GM12875 (cell line): ENCODE data around the gene FLNC.

Experiments
- H3K4me3 ChIP-seq: one replicate; pipeline ENCODE4 v1.5.1; 2011; ENCODE audit warnings: low read depth, low read length, control low read depth
- TF ChIP-seq, protein P1 (sequence below): IDR thresholded peaks from 2 replicates; pipeline ENCODE4 v1.5.1; 2011; ENCODE audit warnings: low read depth, mild to moderate bottlenecking, control low read depth, inconsistent platforms, low read length, moderate library complexity, borderline replicate concordance; ENCODE audit not compliant: insufficient read depth

Gene FLNC

DNA sequence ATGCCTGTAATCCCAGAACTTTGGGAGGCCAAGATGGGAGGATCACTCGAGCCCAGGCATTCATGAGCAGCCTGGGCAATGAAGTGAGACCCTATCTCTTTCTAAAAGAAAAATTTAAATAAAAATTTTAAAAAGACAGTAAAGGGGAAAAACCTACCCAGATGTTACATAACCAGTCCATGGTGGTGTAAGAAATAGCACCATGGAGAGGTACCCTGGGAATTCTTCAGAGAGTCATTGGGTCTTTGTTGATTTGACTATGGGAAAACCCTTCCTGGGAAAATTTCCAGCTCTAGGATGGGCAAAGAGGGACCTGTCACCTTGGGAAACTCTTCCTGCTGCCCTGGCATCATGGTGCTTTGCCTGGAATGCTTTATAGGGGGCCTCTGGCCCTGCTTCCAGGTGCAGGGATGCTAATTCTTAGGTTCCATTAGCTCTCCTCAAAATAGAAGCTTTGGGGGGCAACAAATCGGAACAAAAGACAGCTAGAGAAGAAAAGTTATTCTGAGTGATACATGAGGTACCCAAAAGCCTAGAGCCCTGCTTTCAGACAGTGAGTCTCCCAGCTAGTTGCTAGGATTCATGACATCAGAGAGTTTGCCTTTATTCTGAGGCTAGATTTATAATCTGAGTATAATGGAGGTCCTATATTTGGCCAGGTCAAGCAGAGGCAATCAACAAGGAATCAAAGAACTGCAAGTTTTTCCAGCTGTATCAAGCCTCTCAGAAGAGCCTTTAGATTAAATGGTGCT, 28.4 kb upstream of the FLNC start:
- TF ChIP-seq, protein P1, sequence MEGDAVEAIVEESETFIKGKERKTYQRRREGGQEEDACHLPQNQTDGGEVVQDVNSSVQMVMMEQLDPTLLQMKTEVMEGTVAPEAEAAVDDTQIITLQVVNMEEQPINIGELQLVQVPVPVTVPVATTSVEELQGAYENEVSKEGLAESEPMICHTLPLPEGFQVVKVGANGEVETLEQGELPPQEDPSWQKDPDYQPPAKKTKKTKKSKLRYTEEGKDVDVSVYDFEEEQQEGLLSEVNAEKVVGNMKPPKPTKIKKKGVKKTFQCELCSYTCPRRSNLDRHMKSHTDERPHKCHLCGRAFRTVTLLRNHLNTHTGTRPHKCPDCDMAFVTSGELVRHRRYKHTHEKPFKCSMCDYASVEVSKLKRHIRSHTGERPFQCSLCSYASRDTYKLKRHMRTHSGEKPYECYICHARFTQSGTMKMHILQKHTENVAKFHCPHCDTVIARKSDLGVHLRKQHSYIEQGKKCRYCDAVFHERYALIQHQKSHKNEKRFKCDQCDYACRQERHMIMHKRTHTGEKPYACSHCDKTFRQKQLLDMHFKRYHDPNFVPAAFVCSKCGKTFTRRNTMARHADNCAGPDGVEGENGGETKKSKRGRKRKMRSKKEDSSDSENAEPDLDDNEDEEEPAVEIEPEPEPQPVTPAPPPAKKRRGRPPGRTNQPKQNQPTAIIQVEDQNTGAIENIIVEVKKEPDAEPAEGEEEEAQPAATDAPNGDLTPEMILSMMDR, result no peak
- no peak overlapping the region for H3K4me3 ChIP-seq

DNA sequence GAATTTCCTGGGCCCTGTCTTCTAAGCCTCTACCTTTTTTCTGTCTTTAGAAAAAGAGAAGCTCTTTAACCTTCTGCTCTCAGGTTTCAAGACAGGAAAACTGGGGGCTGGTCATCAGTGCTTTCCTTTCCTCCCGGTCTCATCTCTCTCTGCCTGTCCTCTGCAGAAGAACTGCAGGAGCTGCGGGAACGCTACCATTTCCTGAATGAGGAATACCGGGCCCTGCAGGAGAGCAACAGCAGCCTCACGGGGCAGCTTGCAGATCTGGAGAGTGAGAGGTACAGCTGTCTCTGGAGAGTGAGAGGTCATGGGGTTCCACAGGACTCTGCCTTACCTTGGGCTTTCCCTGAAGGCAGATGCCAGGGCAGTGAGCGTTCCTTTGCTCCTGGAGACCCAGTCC, 25.7 kb upstream of the FLNC start:
- H3K4me3 ChIP-seq, result no peak overlapping the region
- TF ChIP-seq, protein P1, result no peak

DNA sequence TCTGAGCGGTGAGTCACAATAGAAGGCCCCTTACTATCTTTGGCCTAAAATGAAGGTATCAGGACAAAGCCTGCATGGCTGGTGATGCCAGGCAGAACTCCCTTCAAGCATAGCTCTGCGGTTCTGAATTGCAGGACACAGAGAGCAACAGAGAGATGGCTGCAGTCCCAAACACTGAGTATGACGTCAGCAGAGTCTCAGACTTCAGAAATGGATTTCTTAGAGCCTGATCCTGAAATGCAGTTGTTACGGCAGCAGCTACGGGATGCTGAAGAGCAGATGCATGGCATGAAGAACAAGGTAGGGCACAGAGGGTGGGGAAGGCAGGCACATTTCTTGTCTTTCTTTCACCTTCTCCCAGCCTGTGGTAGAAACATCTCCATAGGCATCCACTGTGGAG, 25.0 kb upstream of the FLNC start:
- no peak overlapping the region for H3K4me3 ChIP-seq
- TF ChIP-seq, protein P1, result no peak

DNA sequence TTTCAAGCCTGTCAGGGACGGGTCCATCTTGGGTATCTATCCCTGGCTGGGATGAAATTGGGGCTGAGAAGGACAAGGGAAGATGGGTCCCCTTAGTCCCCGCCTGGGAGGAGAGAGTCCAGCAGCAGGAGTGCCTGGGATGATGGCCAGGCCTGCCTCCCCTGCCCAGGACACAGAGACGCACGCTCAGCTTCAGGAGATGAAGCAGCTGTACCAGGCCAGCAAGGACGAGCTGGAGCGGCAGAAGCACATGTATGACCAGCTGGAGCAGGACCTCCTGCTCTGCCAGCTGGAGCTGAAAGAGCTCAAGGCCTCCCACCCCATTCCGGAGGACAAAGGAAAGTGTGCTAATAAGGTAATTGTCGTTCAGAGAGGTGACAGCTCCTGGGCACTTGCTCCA, 23.0 kb upstream of the FLNC start:
- H3K4me3 ChIP-seq, result no peak overlapping the region
- TF ChIP-seq, protein P1, result no peak

DNA sequence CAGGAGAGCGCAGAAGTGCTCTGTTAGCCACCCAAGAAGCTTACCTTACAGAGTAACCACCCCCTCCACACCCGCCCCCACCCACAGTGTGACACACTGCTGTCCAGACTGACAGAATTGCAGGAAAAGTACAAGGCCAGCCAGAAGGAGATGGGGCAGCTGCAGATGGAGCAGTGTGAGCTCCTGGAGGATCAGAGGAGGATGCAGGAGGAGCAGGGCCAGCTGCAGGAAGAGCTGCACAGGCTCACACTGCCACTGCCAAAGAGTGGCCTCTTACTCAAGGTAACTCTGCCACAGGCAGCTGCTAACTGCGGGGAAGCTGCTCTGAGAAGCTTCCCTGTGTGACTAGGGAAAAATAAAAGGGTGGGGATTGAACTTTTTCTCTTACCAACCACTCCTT, 20.8 kb upstream of the FLNC start:
- TF ChIP-seq, protein P1, result no peak
- H3K4me3 ChIP-seq, result no peak overlapping the region

DNA sequence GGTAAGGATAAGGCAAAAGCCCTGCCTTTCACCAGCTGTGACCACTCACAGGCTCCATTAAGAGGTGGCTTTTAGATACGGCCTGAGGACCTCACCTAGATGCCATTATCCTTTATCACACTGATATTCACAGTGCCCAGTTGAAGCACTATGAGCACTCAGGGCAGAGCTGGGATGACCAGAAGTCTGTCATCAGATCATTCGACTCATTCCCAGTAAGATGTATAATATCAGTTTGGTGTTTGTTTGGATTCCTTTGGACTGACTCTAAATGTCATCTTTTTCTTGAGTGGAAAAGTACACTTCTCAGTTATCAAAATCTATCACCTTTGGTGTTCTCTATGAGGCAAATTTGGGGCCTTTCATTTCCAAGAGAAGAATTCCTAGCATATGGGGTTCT, 19.7 kb upstream of the FLNC start:
- no peak overlapping the region for H3K4me3 ChIP-seq
- TF ChIP-seq, protein P1, result no peak

DNA sequence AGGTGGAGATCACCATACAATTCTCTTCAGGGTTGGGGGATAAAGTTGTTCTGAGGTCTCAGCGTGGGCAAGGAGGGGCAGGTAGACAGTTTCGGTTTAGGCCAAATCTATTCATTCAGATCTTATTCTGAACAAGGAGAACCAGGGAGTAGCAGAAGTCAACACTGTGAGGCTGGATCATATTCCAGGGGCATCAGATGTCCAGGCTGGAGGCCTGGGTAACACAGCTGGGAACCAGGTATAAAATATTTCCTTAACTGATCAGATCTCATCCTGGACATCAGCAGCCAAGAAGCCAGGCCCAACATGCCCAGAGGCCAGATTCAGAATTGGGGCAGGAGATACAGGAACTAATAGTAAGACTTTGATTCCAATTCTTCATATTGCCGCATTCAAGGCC, 19.2 kb upstream of the FLNC start:
- no peak overlapping the region for H3K4me3 ChIP-seq
- TF ChIP-seq, protein P1, result no peak
